Panc1 (cell line): ENCODE data around the gene SLC25A42.

Source experiments
- CTCF ChIP-seq: fragments of 450-650 bp; IDR thresholded peaks from 2 replicates; pipeline ENCODE4 v1.5.1; 2017; ENCODE audit warnings: mild to moderate bottlenecking
- POLR2AphosphoS5 ChIP-seq: IDR thresholded peaks from 2 replicates; pipeline ENCODE4 v1.6.1; 2012; ENCODE audit warnings: mild to moderate bottlenecking, low read depth, low read length, moderate library complexity
- REST ChIP-seq, 2 experiments: IDR thresholded peaks; 2 replicates each; pipeline ENCODE4 v1.6.1; 2011 to 2012; ENCODE audit warnings: low read depth in 2 of 2, control low read depth in 1 of 2, low read length in 1 of 2, mild to moderate bottlenecking in 1 of 2, moderate library complexity in 1 of 2; ENCODE audit not compliant: insufficient read depth in 1 of 2
- SIN3A ChIP-seq: IDR thresholded peaks from 2 replicates; pipeline ENCODE4 v1.6.1; 2012; ENCODE audit warnings: low read depth, mild to moderate bottlenecking, low read length, moderate library complexity, borderline replicate concordance; ENCODE audit not compliant: insufficient read depth
- TCF7L2 ChIP-seq: IDR thresholded peaks from 2 replicates; pipeline ENCODE4 v1.6.1; 2011; ENCODE audit warnings: mild to moderate bottlenecking, low read depth, low read length, inconsistent platforms

GRCh38 chr19:19021115-19021514 lies 42.7 kb upstream of the SLC25A42 start:
- no peak for TF ChIP-seq CTCF
- no peak for TF ChIP-seq POLR2AphosphoS5
- TF ChIP-seq TCF7L2 = no peak
- TF ChIP-seq REST (IDR thresholded peaks at IDR 0.05; ENCODE audit: insufficient read depth in 1 of 2, low read depth in 2 of 2, low read length in 1 of 2) = no peak
- no peak for TF ChIP-seq SIN3A
